Measurements from ENCODE around the gene HYI.

- TF ChIP-seq CTCF (IDR thresholded peaks at IDR 0.05), result no peak
- no peak for TF ChIP-seq POLR2A (IDR thresholded peaks at IDR 0.05)
Observed at GRCh38 chr1:43484367-43484766, 30.6 kb upstream of the HYI start.

Measured in lower leg skin (tissue), 3 donors.